H1 (cell line): ENCODE results near the gene DUOXA2. TPM values are rescaled to one million over a fixed set of nuclear protein-coding genes. Genes with fewer than 3 reads are reported as not detected.

Experiments
- CTCF ChIA-PET: fragments of 300-600 bp; sonication (Branson Sonifier 250); formaldehyde crosslinking; loops from one replicate; lab custom pipeline; 2021; ENCODE audit not compliant: partially characterized antibody; lab: Charles Lee
- POLR2A ChIA-PET: fragments of 300-600 bp; sonication (Branson Sonifier 250); formaldehyde crosslinking; loops from one replicate; lab custom pipeline; 2021; ENCODE audit warnings: inconsistent platforms; ENCODE audit not compliant: partially characterized antibody; lab: Charles Lee
- DNase-seq, 2 experiments: peaks; one replicate each; pipeline versions ENCODE4 v3.0.0 to v3.0.0-alpha.2; 2010 to 2022; ENCODE audit warnings: low spot score in 2 of 2, low read depth in 1 of 2, mixed read lengths in 1 of 2
- FAIRE-seq: peaks from 2 replicates; lab custom pipeline; 2011; peaks lifted over from hg19 to GRCh38; lab: Jason Lieb, UNC
- H2AFZ ChIP-seq: 2 replicates; pipeline ENCODE4 v1.8.1; 2012; ENCODE audit warnings: low read length, inconsistent platforms
- H2AK5ac ChIP-seq: 2 replicates; pipeline ENCODE4 v1.6.1; 2013; ENCODE audit warnings: low read depth, low read length
- H2BK120ac ChIP-seq: replicated peaks from 2 replicates; pipeline ENCODE3; 2013; ENCODE audit warnings: low read depth, low read length, inconsistent platforms
- H2BK12ac ChIP-seq: 2 replicates; pipeline ENCODE4 v1.6.1; 2013; ENCODE audit warnings: low read depth, low read length
- H2BK15ac ChIP-seq: 2 replicates; pipeline ENCODE4 v1.6.1; 2013; ENCODE audit warnings: low read length
- H2BK20ac ChIP-seq: 2 replicates; pipeline ENCODE4 v1.6.1; 2013; ENCODE audit warnings: low read length
- H2BK5ac ChIP-seq: 2 replicates; pipeline ENCODE4 v1.6.1; 2013; ENCODE audit warnings: low read depth, low read length
- H3K14ac ChIP-seq: 2 replicates; pipeline ENCODE4 v1.6.1; 2013; ENCODE audit warnings: inconsistent platforms; ENCODE audit not compliant: insufficient read length
- H3K18ac ChIP-seq: 2 replicates; pipeline ENCODE4 v1.6.1; 2013; ENCODE audit warnings: low read length; ENCODE audit errors: extremely low read depth
- H3K23ac ChIP-seq: 2 replicates; pipeline ENCODE4 v1.6.1; 2013; ENCODE audit warnings: inconsistent platforms; ENCODE audit not compliant: insufficient read length
- H3K23me2 ChIP-seq: 2 replicates; pipeline ENCODE4 v1.6.1; 2013; ENCODE audit warnings: low read depth, low read length
- H3K27ac ChIP-seq: 2 replicates; pipeline ENCODE4 v1.6.1; 2011; ENCODE audit warnings: low read depth, low read length, inconsistent platforms
- H3K27me3 ChIP-seq, 4 experiments: replicated peaks in 1 of 4; 1 replicate in 1 of 4; 2 replicates in 3 of 4; pipeline versions ENCODE4 v1.6.1 to v1.8.1; 2011 to 2013; ENCODE audit warnings: low read length in 3 of 4, mild to moderate bottlenecking in 3 of 4, inconsistent platforms in 2 of 4, mixed read lengths in 2 of 4, moderate library complexity in 1 of 4; ENCODE audit not compliant: control insufficient read depth in 3 of 4, insufficient read depth in 3 of 4; ENCODE audit errors: extremely low read depth in 1 of 4
- H3K36me3 ChIP-seq, 4 experiments: 2 replicates each; pipeline versions ENCODE4 v1.6.1 to v1.8.1; 2011 to 2013; ENCODE audit warnings: mild to moderate bottlenecking in 4 of 4, low read length in 3 of 4, moderate library complexity in 2 of 4, control low read depth in 1 of 4, inconsistent platforms in 1 of 4; ENCODE audit not compliant: insufficient read depth in 4 of 4, control insufficient read depth in 2 of 4
- H3K4ac ChIP-seq: replicated peaks from 2 replicates; pipeline ENCODE3; 2013; ENCODE audit warnings: low read length, low read depth, mixed read lengths, inconsistent platforms; ENCODE audit not compliant: insufficient read length
- H3K4me1 ChIP-seq, 4 experiments: replicated peaks in 1 of 4; 1 replicate in 1 of 4; 2 replicates in 3 of 4; pipeline versions ENCODE4 v1.6.1 to v1.8.1; 2011 to 2013; ENCODE audit warnings: low read length in 3 of 4, inconsistent platforms in 2 of 4, mixed read lengths in 1 of 4; ENCODE audit not compliant: insufficient read depth in 4 of 4, control insufficient read depth in 3 of 4
- H3K4me2 ChIP-seq, 2 experiments: 2 replicates each; pipeline versions ENCODE4 v1.6.1 to v1.8.1; 2011 to 2013; ENCODE audit warnings: low read depth in 2 of 2, low read length in 2 of 2, control low read depth in 1 of 2, inconsistent platforms in 1 of 2, mild to moderate bottlenecking in 1 of 2; ENCODE audit not compliant: insufficient read depth in 1 of 2
- H3K4me3 ChIP-seq, 4 experiments: fragments of 200-600, 300-600 bp in 1 of 4; sonication (generic), shearing (Covaris generic), sonication (Bioruptor Twin) in 1 of 4; 2 replicates each; pipeline versions ENCODE4 v1.5.1 to v1.8.1; 2011 to 2016; ENCODE audit warnings: low read length in 4 of 4, low read depth in 3 of 4, control low read depth in 2 of 4, inconsistent platforms in 2 of 4, mild to moderate bottlenecking in 2 of 4, mixed read lengths in 1 of 4, moderate library complexity in 1 of 4; ENCODE audit not compliant: insufficient read depth in 2 of 4; ENCODE audit errors: extremely low read depth in 1 of 4
- H3K56ac ChIP-seq: replicated peaks from 2 replicates; pipeline ENCODE3; 2013; ENCODE audit warnings: low read depth, mild to moderate bottlenecking, mixed read lengths, low read length, inconsistent platforms; ENCODE audit not compliant: insufficient read length
- H3K79me1 ChIP-seq: 2 replicates; pipeline ENCODE4 v1.6.1; 2013; ENCODE audit warnings: low read depth, low read length, control low read depth
- H3K79me2 ChIP-seq, 2 experiments: 2 replicates each; pipeline versions ENCODE4 v1.6.1 to v1.8.1; 2012 to 2013; ENCODE audit warnings: low read length in 2 of 2, mild to moderate bottlenecking in 2 of 2, inconsistent platforms in 1 of 2; ENCODE audit not compliant: insufficient read depth in 2 of 2, control insufficient read depth in 1 of 2
- H3K9ac ChIP-seq, 4 experiments: replicated peaks in 1 of 4; 1 replicate in 1 of 4; 2 replicates in 3 of 4; pipeline versions ENCODE4 v1.6.1 to v1.8.1; 2011 to 2013; ENCODE audit warnings: low read depth in 3 of 4, low read length in 3 of 4, control low read depth in 2 of 4, mild to moderate bottlenecking in 2 of 4, moderate library complexity in 2 of 4, inconsistent platforms in 1 of 4; ENCODE audit errors: extremely low read depth in 1 of 4
- H3K9me3 ChIP-seq, 2 experiments: 2 replicates each; pipeline versions ENCODE4 v1.6.1 to v1.8.1; 2012 to 2013; ENCODE audit warnings: mild to moderate bottlenecking in 2 of 2, moderate library complexity in 2 of 2, control low read depth in 1 of 2, inconsistent platforms in 1 of 2, low read depth in 1 of 2, low read length in 1 of 2, mixed read lengths in 1 of 2; ENCODE audit not compliant: insufficient read depth in 2 of 2
- H4K20me1 ChIP-seq, 2 experiments: replicated peaks in 1 of 2; 2 replicates each; pipeline versions ENCODE3 to v1.8.1; 2011 to 2013; ENCODE audit warnings: inconsistent platforms in 2 of 2, low read length in 2 of 2, mild to moderate bottlenecking in 1 of 2; ENCODE audit not compliant: insufficient read depth in 2 of 2, control insufficient read depth in 1 of 2
- H4K5ac ChIP-seq: 2 replicates; pipeline ENCODE4 v1.6.1; 2013; ENCODE audit warnings: low read length, low read depth, mixed read lengths, inconsistent platforms; ENCODE audit not compliant: insufficient read length
- H4K8ac ChIP-seq: 2 replicates; pipeline ENCODE4 v1.8.0; 2013; ENCODE audit warnings: mild to moderate bottlenecking, moderate library complexity, low read length, inconsistent platforms; ENCODE audit not compliant: insufficient read depth; ENCODE audit errors: extremely low read depth
- H4K91ac ChIP-seq: replicated peaks from 2 replicates; pipeline ENCODE3; 2013; ENCODE audit warnings: low read length, mixed read lengths, inconsistent platforms; ENCODE audit not compliant: insufficient read length
- CTCF ChIP-seq, 3 experiments: IDR thresholded peaks; 1 replicate in 2 of 3; 2 replicates in 1 of 3; pipeline versions ENCODE4 v1.5.1 to v1.6.1; 2011; ENCODE audit warnings: low read length in 3 of 3, mild to moderate bottlenecking in 3 of 3, inconsistent platforms in 2 of 3, low read depth in 1 of 3, moderate library complexity in 1 of 3; ENCODE audit not compliant: insufficient read depth in 1 of 3; ENCODE audit errors: control extremely low read depth in 1 of 3
- JUN ChIP-seq: IDR thresholded peaks from 2 replicates; pipeline ENCODE4 v1.6.1; 2011; ENCODE audit warnings: low read depth, mild to moderate bottlenecking, improper control_type of control experiment, low read length
- KDM5A ChIP-seq: fragments of 200-600 bp; IDR thresholded peaks from 2 replicates; pipeline ENCODE4 v1.7.1; 2012; ENCODE audit warnings: mild to moderate bottlenecking, low read length, inconsistent platforms, mixed read lengths
- MAX ChIP-seq: IDR thresholded peaks from 2 replicates; pipeline ENCODE4 v1.6.1; 2012; ENCODE audit warnings: inconsistent platforms
- RAD21 ChIP-seq, 2 experiments: IDR thresholded peaks in 1 of 2; conservative IDR thresholded peaks in 1 of 2; 2 replicates each; pipeline ENCODE4 v1.6.1; 2011; ENCODE audit warnings: low read depth in 2 of 2, low read length in 2 of 2, improper control_type of control experiment in 1 of 2, inconsistent platforms in 1 of 2, mild to moderate bottlenecking in 1 of 2, moderate library complexity in 1 of 2
- RFX5 ChIP-seq: IDR thresholded peaks from 2 replicates; pipeline ENCODE4 v1.6.1; 2011; ENCODE audit warnings: low read depth, low read length, improper control_type of control experiment, borderline replicate concordance
- USF2 ChIP-seq: IDR thresholded peaks from 2 replicates; pipeline ENCODE4 v1.6.1; 2011; ENCODE audit warnings: low read length, improper control_type of control experiment
- WGBS, 2 experiments: shearing (Covaris generic) in 1 of 2; methylation state at CpG; one replicate each; pipeline versions ENCODE4 v1.1.6 to v1.1.7; 2013 to 2015; ENCODE audit warnings: low lambda C conversion rate in 2 of 2, mixed read lengths in 2 of 2, inconsistent platforms in 1 of 2, low coverage in 1 of 2, missing lambda C conversion rate in 1 of 2; ENCODE audit not compliant: insufficient replicate concordance in 2 of 2, insufficient coverage in 1 of 2, insufficient read length in 1 of 2; ENCODE audit errors: extremely low coverage in 1 of 2, missing lambda C conversion rate in 1 of 2; 5-methylcytosine and 5-hydroxymethylcytosine counted together
- polyA plus RNA-seq, 7 experiments: library from polyadenylated mRNA; depleted of rRNA in 3 of 7; stranded (reverse) in 5 of 7; unstranded in 2 of 7; fragments of >200 nt in 5 of 7; fragments of 200-250 nt in 2 of 7; gene quantifications; 1 replicate in 5 of 7; 2 replicates in 1 of 7; 4 replicates in 1 of 7; pipeline versions ENCODE4 v1.2.1 to v1.2.3, GENCODE V29; 2011 to 2013; ENCODE audit warnings: missing spikeins in 2 of 7, mixed read lengths in 2 of 7
- total RNA-seq: library from RNA; stranded (reverse); fragmentation: NEBNext Ultra II Directional; extraction: Animal tissue kit (Norgen Biotek cat#: 25700); gene quantifications from 2 replicates; pipeline ENCODE4 v1.2.1, GENCODE V29; 2021

Gene DUOXA2
- total and polyA plus RNA-seq, 2 of the 8 experiments (the other 6 are each of a cell fraction or from before 2014, with no cell fraction given), result 0.05 TPM; not detected in 1

GRCh38 chr15:45126535-45127158, 12.5 kb downstream of the DUOXA2 start:
- peaks cover 45 to 75% (median 56%) of the 10 kb centered on the region in 4 experiments for H3K27me3 ChIP-seq
- H3K23ac ChIP-seq, result no peak overlapping the region
- no peak overlapping the region for H2BK120ac ChIP-seq
- no peaks in the 10 kb centered on the region for H3K79me1 ChIP-seq
- no peak overlapping the region for H4K5ac ChIP-seq
- no peak overlapping the region for H4K91ac ChIP-seq
- peaks cover 0 to 6% (median 2%) of the 10 kb centered on the region in 4 experiments; a peak in 4 of 7 replicates for H3K4me1 ChIP-seq
- ChIA-PET POLR2A (no interaction called here), CTCF (interaction anchor here (0.7 to 6.0 kb wide), 12 partner anchors 8 to 79 kb away, joined by 3 to 57 read pairs (median 6); partner anchors contain the start of genes DUOX2 and DUOXA2)
- WGBS, 2 experiments, result 47% methylated on average over 2 of the region's 2 CpGs; no CpG with 5 or more reads in 1 of the 2 experiments
- H3K23me2 ChIP-seq, result peaks cover 5% of the 10 kb centered on the region; the same call in 1 of the 2 replicates
- H3K9ac ChIP-seq, result no peak overlapping the region
- H2BK12ac ChIP-seq, result no peak overlapping the region
- no peak overlapping the region for H2BK20ac ChIP-seq
- H3K4ac ChIP-seq, result no peak overlapping the region
- no peak overlapping the region for H3K14ac ChIP-seq
- FAIRE-seq, result no peak
- no peak overlapping the region for H3K4me2 ChIP-seq
- no peak overlapping the region for H2BK15ac ChIP-seq
- no peak overlapping the region for H2BK5ac ChIP-seq
- no peak for DNase-seq
- H3K9me3 ChIP-seq, result no peaks in the 10 kb centered on the region
- no peak overlapping the region for H3K27ac ChIP-seq
- no peak overlapping the region for H2AK5ac ChIP-seq
- no peak overlapping the region for H3K18ac ChIP-seq
- no peaks in the 10 kb centered on the region for H3K36me3 ChIP-seq
- H3K79me2 ChIP-seq, result no peaks in the 10 kb centered on the region
- H3K56ac ChIP-seq, result no peak overlapping the region
- H2AFZ ChIP-seq, result no peak overlapping the region
- H4K20me1 ChIP-seq, result peaks cover 0 to 2% of the 10 kb centered on the region in 2 experiments
- no peak overlapping the region for H4K8ac ChIP-seq
- H3K4me3 ChIP-seq, result no peak overlapping the region
- no peak for TF ChIP-seq USF2
- peak; percentile 39 to 58; a peak in 3 of 4 replicates for TF ChIP-seq RAD21 (IDR thresholded peaks at IDR 0.05 in 1 of 2, conservative IDR thresholded peaks at IDR 0.05 in 1 of 2; ENCODE audit: low read depth in 2 of 2, low read length in 2 of 2)
- TF ChIP-seq MAX, result no peak
- TF ChIP-seq JUN, result no peak
- TF ChIP-seq RFX5, result no peak
- TF ChIP-seq CTCF (IDR thresholded peaks at IDR 0.05; ENCODE audit: control extremely low read depth in 1 of 3, insufficient read depth in 1 of 3, low read depth in 1 of 3, low read length in 3 of 3), result peak in 2 of 3 experiments; percentile 48 to 52; a peak in 2 of 4 replicates
- TF ChIP-seq KDM5A, result no peak
